M059J (cell line): Measurements from ENCODE around the gene GRK1. TPM values are rescaled to one million over a fixed set of nuclear protein-coding genes. Genes with fewer than 3 reads are reported as not detected.
"Not testable (repeated sequence)": the region's sequence is repeated elsewhere in the genome, so short reads cannot be mapped to it uniquely, and the experiment has no call there.

Experiments used
- DNase-seq: peaks from one replicate; pipeline ENCODE4 v3.0.0-alpha.2; 2012; ENCODE audit warnings: low read depth
- total RNA-seq: library from RNA; depleted of rRNA; stranded (reverse); fragments of >200 nt; shearing (Covaris generic); gene quantifications from 2 replicates; pipeline ENCODE4 v1.2.3, GENCODE V29; 2014

Gene GRK1
- total RNA-seq, 1 experiment from 2014 or later = not detected

- no peak for DNase-seq
Measured at GRCh38 chr13:113743366-113744195, 76.6 kb downstream of the GRK1 start.

- no peak for DNase-seq
Measured at GRCh38 chr13:113744197-113745000, 77.4 kb downstream of the GRK1 start.

- no peak for DNase-seq
Measured at GRCh38 chr13:113745059-113745458, 78.0 kb downstream of the GRK1 start.

- DNase-seq = not testable (repeated sequence)
Measured at GRCh38 chr13:113745500-113746142, 78.6 kb downstream of the GRK1 start.

GRCh38 chr13:113746143-113746525 lies 79.1 kb downstream of the GRK1 start:
- DNase-seq = peak; percentile 10

GRCh38 chr13:113746671-113747070 lies 79.7 kb downstream of the GRK1 start:
- DNase-seq = no peak

- DNase-seq = no peak
Measured at GRCh38 chr13:113747291-113747833, 80.3 kb downstream of the GRK1 start.

- DNase-seq = no peak
Measured at GRCh38 chr13:113748101-113748861, 81.3 kb downstream of the GRK1 start.

- DNase-seq = no peak
Measured at GRCh38 chr13:113748862-113749451, 81.9 kb downstream of the GRK1 start.

- no peak for DNase-seq
Measured at GRCh38 chr13:113749507-113749906, 82.5 kb downstream of the GRK1 start.

- no peak for DNase-seq
Measured at GRCh38 chr13:113749967-113750366, 82.9 kb downstream of the GRK1 start.

- DNase-seq = no peak
Measured at GRCh38 chr13:113750554-113751399, 83.8 kb downstream of the GRK1 start.

- no peak for DNase-seq
Measured at GRCh38 chr13:113751491-113751890, 84.5 kb downstream of the GRK1 start.

- not testable (repeated sequence) for DNase-seq
Measured at GRCh38 chr13:113752211-113752986, 85.4 kb downstream of the GRK1 start.

GRCh38 chr13:113753171-113753570 lies 86.2 kb downstream of the GRK1 start:
- DNase-seq = no peak

- DNase-seq = no peak
Measured at GRCh38 chr13:113754242-113754641, 87.2 kb downstream of the GRK1 start.

GRCh38 chr13:113754691-113755090 lies 87.7 kb downstream of the GRK1 start:
- DNase-seq = no peak

- DNase-seq = no peak
Measured at GRCh38 chr13:113756441-113757097, 89.5 kb downstream of the GRK1 start.
